Neuronal stem cell (in vitro differentiated cells): ENCODE measurements around the gene PRMT2.

Experiments used
- DNase-seq: peaks from one replicate; pipeline ENCODE4 v3.0.0-alpha.2; 2013; ENCODE audit warnings: low spot score
- H2AFZ ChIP-seq: one replicate; pipeline ENCODE4 v1.6.1; 2013; ENCODE audit warnings: mild to moderate bottlenecking, low read length, inconsistent platforms
- H2AK5ac ChIP-seq: 2 replicates; pipeline ENCODE4 v1.6.1; 2013; ENCODE audit warnings: low read depth, mild to moderate bottlenecking, inconsistent platforms, low read length, moderate library complexity, mixed read lengths
- H2BK120ac ChIP-seq: 2 replicates; pipeline ENCODE4 v1.6.1; 2013; ENCODE audit warnings: low read depth, mild to moderate bottlenecking, inconsistent platforms, low read length, moderate library complexity, mixed read lengths
- H2BK12ac ChIP-seq: one replicate; pipeline ENCODE4 v1.6.1; 2013; ENCODE audit warnings: low read length, inconsistent platforms
- H2BK15ac ChIP-seq: 2 replicates; pipeline ENCODE4 v1.6.1; 2013; ENCODE audit warnings: mild to moderate bottlenecking, low read length, inconsistent platforms, mixed read lengths
- H2BK5ac ChIP-seq: one replicate; pipeline ENCODE4 v1.6.1; 2013; ENCODE audit warnings: inconsistent platforms, mild to moderate bottlenecking, low read length, moderate library complexity
- H3K14ac ChIP-seq: one replicate; pipeline ENCODE4 v1.6.1; 2013; ENCODE audit warnings: low read length, inconsistent platforms
- H3K18ac ChIP-seq: 2 replicates; pipeline ENCODE4 v1.6.1; 2013; ENCODE audit warnings: low read length, inconsistent platforms
- H3K23ac ChIP-seq: 2 replicates; pipeline ENCODE4 v1.6.1; 2013; ENCODE audit warnings: low read depth, mild to moderate bottlenecking, mixed read lengths, low read length, inconsistent platforms; ENCODE audit not compliant: poor library complexity
- H3K27ac ChIP-seq: replicated peaks from 3 replicates; pipeline ENCODE4 v1.5.1; 2013; ENCODE audit warnings: low read length, inconsistent platforms
- H3K27me3 ChIP-seq, 3 experiments: 2 replicates each; pipeline ENCODE4 v1.6.1; 2013; ENCODE audit warnings: low read length in 3 of 3, mild to moderate bottlenecking in 2 of 3, inconsistent platforms in 1 of 3, low read depth in 1 of 3, mixed read lengths in 1 of 3, moderate library complexity in 1 of 3; ENCODE audit not compliant: control insufficient read depth in 3 of 3, insufficient read depth in 3 of 3
- H3K36me3 ChIP-seq, 2 donors: replicated peaks in 1 of 2; 2 replicates each; pipeline ENCODE4 v1.6.1; 2013; ENCODE audit warnings: low read length in 2 of 2; ENCODE audit not compliant: control insufficient read depth in 2 of 2, insufficient read depth in 2 of 2
- H3K4ac ChIP-seq: 2 replicates; pipeline ENCODE4 v1.6.1; 2013; ENCODE audit warnings: inconsistent platforms, mild to moderate bottlenecking, low read length, moderate library complexity
- H3K4me1 ChIP-seq, 2 donors: 1 replicate in 1 of 2; 2 replicates in 1 of 2; pipeline ENCODE4 v1.6.1; 2013; ENCODE audit warnings: low read length in 2 of 2, low read depth in 1 of 2; ENCODE audit not compliant: control insufficient read depth in 2 of 2, insufficient read depth in 1 of 2
- H3K4me2 ChIP-seq: one replicate; pipeline ENCODE4 v1.6.1; 2013; ENCODE audit warnings: mild to moderate bottlenecking, low read length, inconsistent platforms; ENCODE audit not compliant: insufficient read depth, poor library complexity, severe bottlenecking
- H3K4me3 ChIP-seq, 2 donors: 2 replicates each; pipeline ENCODE4 v1.5.1; 2013; ENCODE audit warnings: low read length in 2 of 2, mild to moderate bottlenecking in 2 of 2, inconsistent platforms in 1 of 2, moderate library complexity in 1 of 2
- H3K79me1 ChIP-seq: one replicate; pipeline ENCODE4 v1.6.1; 2013; ENCODE audit warnings: low read depth, mild to moderate bottlenecking, inconsistent platforms, low read length, moderate library complexity
- H3K9ac ChIP-seq: one replicate; pipeline ENCODE4 v1.6.1; 2013; ENCODE audit warnings: mild to moderate bottlenecking, low read depth, low read length, inconsistent platforms; ENCODE audit not compliant: poor library complexity
- H3K9me3 ChIP-seq, 2 donors: replicated peaks in 1 of 2; 2 replicates each; pipeline versions ENCODE3 to v1.6.1; 2013; ENCODE audit warnings: low read length in 2 of 2, mild to moderate bottlenecking in 2 of 2, inconsistent platforms in 1 of 2, low read depth in 1 of 2, mixed read lengths in 1 of 2, moderate library complexity in 1 of 2; ENCODE audit not compliant: control insufficient read depth in 2 of 2, insufficient read depth in 1 of 2
- H4K8ac ChIP-seq: one replicate; pipeline ENCODE4 v1.6.1; 2013; ENCODE audit warnings: low read depth, mild to moderate bottlenecking, inconsistent platforms, low read length, moderate library complexity
- H4K91ac ChIP-seq: one replicate; pipeline ENCODE4 v1.6.1; 2013; ENCODE audit warnings: low read length, low read depth, mild to moderate bottlenecking, inconsistent platforms; ENCODE audit not compliant: poor library complexity
- WGBS, 2 donors: extraction: QIAGEN DNeasy Blood & Tissue Kit; methylation state at CpG; one replicate each; pipeline ENCODE4 v1.1.7; 2013; ENCODE audit warnings: missing lambda C conversion rate in 2 of 2, mixed read lengths in 1 of 2; ENCODE audit not compliant: insufficient read length in 2 of 2, insufficient replicate concordance in 1 of 2; ENCODE audit errors: extremely low coverage in 2 of 2; 5-methylcytosine and 5-hydroxymethylcytosine counted together

Gene PRMT2

GRCh38 chr21:46613391-46613790, 22.1 kb upstream of the PRMT2 start:
- no peak overlapping the region for H3K4me3 ChIP-seq
- no peak overlapping the region for H2BK5ac ChIP-seq
- no peaks in the 10 kb centered on the region for H3K36me3 ChIP-seq
- no peak overlapping the region for H2AK5ac ChIP-seq
- no peaks in the 10 kb centered on the region for H3K4me1 ChIP-seq
- no peaks in the 10 kb centered on the region for H3K27me3 ChIP-seq
- H2BK120ac ChIP-seq = no peak overlapping the region
- peaks cover 7 to 22% of the 10 kb centered on the region in 2 donors for H3K9me3 ChIP-seq
- no peak overlapping the region for H4K8ac ChIP-seq
- H2BK15ac ChIP-seq = no peak overlapping the region
- H3K4ac ChIP-seq = no peak overlapping the region
- no peak overlapping the region for H3K27ac ChIP-seq
- no peak overlapping the region for H2BK12ac ChIP-seq
- no CpG with 5 or more reads among the region's 6 CpGs for WGBS, 2 donors
- no peaks in the 10 kb centered on the region for H3K79me1 ChIP-seq
- no peak overlapping the region for H3K9ac ChIP-seq
- no peak overlapping the region for H2AFZ ChIP-seq
- H3K14ac ChIP-seq = no peak overlapping the region
- no peak overlapping the region for H3K23ac ChIP-seq
- no peak for DNase-seq
- H4K91ac ChIP-seq = no peak overlapping the region
- no peak overlapping the region for H3K18ac ChIP-seq
- no peak overlapping the region for H3K4me2 ChIP-seq

GRCh38 chr21:46616050-46616449, 19.4 kb upstream of the PRMT2 start:
- peaks cover 2 to 36% of the 10 kb centered on the region in 2 donors for H3K9me3 ChIP-seq
- no peak overlapping the region for H4K8ac ChIP-seq
- no peak overlapping the region for H3K9ac ChIP-seq
- H2BK120ac ChIP-seq = no peak overlapping the region
- H4K91ac ChIP-seq = no peak overlapping the region
- H3K14ac ChIP-seq = no peak overlapping the region
- no peak overlapping the region for H2AK5ac ChIP-seq
- H3K4me3 ChIP-seq = no peak overlapping the region
- no peak overlapping the region for H3K27ac ChIP-seq
- H2BK12ac ChIP-seq = no peak overlapping the region
- H3K18ac ChIP-seq = no peak overlapping the region
- no peak overlapping the region for H3K4me2 ChIP-seq
- H2BK5ac ChIP-seq = no peak overlapping the region
- no peak overlapping the region for H3K4ac ChIP-seq
- no peaks in the 10 kb centered on the region for H3K79me1 ChIP-seq
- H2AFZ ChIP-seq = no peak overlapping the region
- no peak overlapping the region for H3K23ac ChIP-seq
- H3K36me3 ChIP-seq = no peaks in the 10 kb centered on the region
- H3K27me3 ChIP-seq = no peaks in the 10 kb centered on the region
- no peak overlapping the region for H2BK15ac ChIP-seq
- no CpG with 5 or more reads among the region's 2 CpGs for WGBS, 2 donors
- H3K4me1 ChIP-seq = peaks cover 3 to 4% of the 10 kb centered on the region in 2 donors
- DNase-seq = no peak

- Histone ChIP-seq H2BK5ac (no peak overlapping the region), H2AFZ (no peak overlapping the region)
- no CpG with 5 or more reads among the region's 1 CpG for WGBS, 2 donors
Observed at GRCh38 chr21:46616656-46617055, 18.8 kb upstream of the PRMT2 start.

GRCh38 chr21:46617267-46618051, 18.0 kb upstream of the PRMT2 start:
- Histone ChIP-seq H3K18ac (no peak overlapping the region), H3K4me1 (peaks cover 11 to 16% of the 10 kb centered on the region in 2 donors), H2BK12ac (no peak overlapping the region), H3K4me3 (no peak overlapping the region), H3K27me3 (no peaks in the 10 kb centered on the region), H4K8ac (no peak overlapping the region), H2AK5ac (no peak overlapping the region), H2BK120ac (no peak overlapping the region), H3K9ac (no peak overlapping the region), H3K27ac (no peak overlapping the region), H3K9me3 (peaks cover 2 to 36% of the 10 kb centered on the region in 2 donors), H3K36me3 (no peaks in the 10 kb centered on the region), H4K91ac (no peak overlapping the region), H3K14ac (no peak overlapping the region), H3K23ac (no peak overlapping the region), H2AFZ (no peak overlapping the region), H2BK5ac (no peak overlapping the region), H3K4me2 (no peak overlapping the region), H2BK15ac (no peak overlapping the region), H3K4ac (no peak overlapping the region), H3K79me1 (no peaks in the 10 kb centered on the region)
- DNase-seq = no peak
- no CpG with 5 or more reads among the region's 6 CpGs for WGBS, 2 donors

More at GRCh38 chr21:46616656-46617055, 18.8 kb upstream of the PRMT2 start:
- no peaks in the 10 kb centered on the region for H3K27me3 ChIP-seq
- H3K9ac ChIP-seq = no peak overlapping the region
- no peak overlapping the region for H2AK5ac ChIP-seq
- H3K4ac ChIP-seq = no peak overlapping the region
- H3K27ac ChIP-seq = no peak overlapping the region
- no peak overlapping the region for H3K4me3 ChIP-seq
- H3K23ac ChIP-seq = no peak overlapping the region
- no peak overlapping the region for H2BK12ac ChIP-seq
- H2BK120ac ChIP-seq = no peak overlapping the region
- H4K91ac ChIP-seq = no peak overlapping the region
- H3K36me3 ChIP-seq = no peaks in the 10 kb centered on the region
- no peak overlapping the region for H3K14ac ChIP-seq
- no peak overlapping the region for H3K4me2 ChIP-seq
- H2BK15ac ChIP-seq = no peak overlapping the region
- H4K8ac ChIP-seq = no peak overlapping the region
- peaks cover 8 to 10% of the 10 kb centered on the region in 2 donors for H3K4me1 ChIP-seq
- peaks cover 2 to 36% of the 10 kb centered on the region in 2 donors for H3K9me3 ChIP-seq
- no peak overlapping the region for H3K18ac ChIP-seq
- no peak for DNase-seq
- no peaks in the 10 kb centered on the region for H3K79me1 ChIP-seq
